MM.1S (cell line): ENCODE measurements around the gene SLC12A7.

Experiments used
- DNase-seq: peaks from one replicate; pipeline ENCODE4 v3.0.0-alpha.2; 2015
- H2AFZ ChIP-seq: fragments of 300-600 bp; sonication (generic); 2 replicates; pipeline ENCODE4 v1.6.0; 2016; ENCODE audit warnings: antibody characterized with exemption, low read length
- H3F3A ChIP-seq: fragments of 300-600 bp; sonication (generic); 2 replicates; pipeline ENCODE4 v1.6.1; 2016; ENCODE audit warnings: mild to moderate bottlenecking, antibody characterized with exemption, low read length, moderate library complexity, mixed read lengths; ENCODE audit not compliant: insufficient read depth
- H3K27ac ChIP-seq: fragments of 300-600 bp; sonication (generic); 2 replicates; pipeline ENCODE4 v1.5.1; 2016; ENCODE audit warnings: mild to moderate bottlenecking, low read length
- H3K27me3 ChIP-seq: fragments of 300-600 bp; sonication (generic); replicated peaks from 2 replicates; pipeline ENCODE4 v1.6.0; 2016; ENCODE audit warnings: low read length; ENCODE audit not compliant: insufficient read depth
- H3K36me3 ChIP-seq: fragments of 300-600 bp; sonication (generic); replicated peaks from 2 replicates; pipeline ENCODE4 v1.6.1; 2016; ENCODE audit warnings: mild to moderate bottlenecking, low read length, mixed read lengths; ENCODE audit not compliant: insufficient read depth
- H3K4me1 ChIP-seq: fragments of 300-600 bp; sonication (generic); 2 replicates; pipeline ENCODE4 v1.6.1; 2016; ENCODE audit warnings: low read length, mixed read lengths
- H3K4me2 ChIP-seq: fragments of 300-600 bp; sonication (generic); 2 replicates; pipeline ENCODE4 v1.6.0; 2016; ENCODE audit warnings: low read depth, low read length
- H3K4me3 ChIP-seq: fragments of 300-600 bp; sonication (generic); 2 replicates; pipeline ENCODE4 v1.5.1; 2016; ENCODE audit warnings: low read length, mixed read lengths
- H3K79me2 ChIP-seq: fragments of 300-600 bp; sonication (generic); 2 replicates; pipeline ENCODE4 v1.6.1; 2016; ENCODE audit warnings: mixed run types, low read length, mixed read lengths
- H3K9ac ChIP-seq: fragments of 300-600 bp; sonication (generic); 2 replicates; pipeline ENCODE4 v1.6.1; 2016; ENCODE audit warnings: low read length, mixed read lengths
- H3K9me2 ChIP-seq: fragments of 300-600 bp; sonication (generic); replicated peaks from 2 replicates; pipeline ENCODE4 v1.6.1; 2016; ENCODE audit warnings: mild to moderate bottlenecking, low read length, mixed read lengths; ENCODE audit not compliant: insufficient read depth
- H3K9me3 ChIP-seq: fragments of 300-600 bp; sonication (generic); replicated peaks from 2 replicates; pipeline ENCODE4 v1.6.1; 2016; ENCODE audit warnings: mild to moderate bottlenecking, low read length, mixed read lengths; ENCODE audit not compliant: insufficient read depth
- H4K20me1 ChIP-seq: fragments of 300-600 bp; sonication (generic); 2 replicates; pipeline ENCODE4 v1.6.1; 2016; ENCODE audit warnings: mild to moderate bottlenecking, low read length, moderate library complexity, mixed read lengths; ENCODE audit not compliant: insufficient read depth
- EZH2 ChIP-seq: fragments of 300-600 bp; sonication (generic); optimal IDR thresholded peaks from 2 replicates; pipeline ENCODE3; 2017; ENCODE audit warnings: low read depth, mild to moderate bottlenecking, antibody characterized with exemption, low read length, mixed read lengths
- EZH2phosphoT487 ChIP-seq: fragments of 300-600 bp; sonication (generic); IDR thresholded peaks from 2 replicates; pipeline ENCODE4 v1.6.1; 2018; ENCODE audit warnings: antibody characterized with exemption, low read length
- TF ChIP-seq, protein P1 (sequence below): fragments of 300-600 bp; sonication (generic); IDR thresholded peaks from 2 replicates; pipeline ENCODE4 v1.5.1; 2016; ENCODE audit warnings: antibody characterized with exemption, low read length, mixed read lengths

SLC12A7 gene

GRCh38 chr5:1021136-1021968 is 90.5 kb downstream of the SLC12A7 start:
- peak overlapping the region; percentile 40; the same call in 1 of the 2 replicates for H3K4me3 ChIP-seq
- H3K4me2 ChIP-seq: peak overlapping the region; percentile 91; the same call in 1 of the 2 replicates
- DNase-seq: peak; percentile 94
- H3K4me1 ChIP-seq: peaks cover 22% of the 10 kb centered on the region
- peaks cover 3% of the 10 kb centered on the region; the same call in 1 of the 2 replicates for H3K27me3 ChIP-seq
- H3K9me2 ChIP-seq: no peaks in the 10 kb centered on the region
- TF ChIP-seq, protein P1, sequence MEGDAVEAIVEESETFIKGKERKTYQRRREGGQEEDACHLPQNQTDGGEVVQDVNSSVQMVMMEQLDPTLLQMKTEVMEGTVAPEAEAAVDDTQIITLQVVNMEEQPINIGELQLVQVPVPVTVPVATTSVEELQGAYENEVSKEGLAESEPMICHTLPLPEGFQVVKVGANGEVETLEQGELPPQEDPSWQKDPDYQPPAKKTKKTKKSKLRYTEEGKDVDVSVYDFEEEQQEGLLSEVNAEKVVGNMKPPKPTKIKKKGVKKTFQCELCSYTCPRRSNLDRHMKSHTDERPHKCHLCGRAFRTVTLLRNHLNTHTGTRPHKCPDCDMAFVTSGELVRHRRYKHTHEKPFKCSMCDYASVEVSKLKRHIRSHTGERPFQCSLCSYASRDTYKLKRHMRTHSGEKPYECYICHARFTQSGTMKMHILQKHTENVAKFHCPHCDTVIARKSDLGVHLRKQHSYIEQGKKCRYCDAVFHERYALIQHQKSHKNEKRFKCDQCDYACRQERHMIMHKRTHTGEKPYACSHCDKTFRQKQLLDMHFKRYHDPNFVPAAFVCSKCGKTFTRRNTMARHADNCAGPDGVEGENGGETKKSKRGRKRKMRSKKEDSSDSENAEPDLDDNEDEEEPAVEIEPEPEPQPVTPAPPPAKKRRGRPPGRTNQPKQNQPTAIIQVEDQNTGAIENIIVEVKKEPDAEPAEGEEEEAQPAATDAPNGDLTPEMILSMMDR: no peak
- TF ChIP-seq EZH2: no peak
- no peak for TF ChIP-seq EZH2phosphoT487
- H3F3A ChIP-seq: peaks cover 21% of the 10 kb centered on the region
- no peaks in the 10 kb centered on the region for H3K36me3 ChIP-seq
- H3K27ac ChIP-seq: peak overlapping the region; percentile 92
- H3K9ac ChIP-seq: peak overlapping the region; percentile 72
- no peaks in the 10 kb centered on the region for H3K9me3 ChIP-seq
- H2AFZ ChIP-seq: 0 out of 2 replicates have a peak overlapping the region, but pooled peaks have one; percentile 33
- H3K79me2 ChIP-seq: peaks cover 39% of the 10 kb centered on the region
- H4K20me1 ChIP-seq: no peaks in the 10 kb centered on the region

GRCh38 chr5:1020452-1020961 is 91.4 kb downstream of the SLC12A7 start:
- Histone ChIP-seq H3K36me3 (no peaks in the 10 kb centered on the region), H3K9me2 (no peaks in the 10 kb centered on the region), H3K4me2 (peak overlapping the region; percentile 91), H3K79me2 (peaks cover 46% of the 10 kb centered on the region), H3K4me3 (peak overlapping the region; percentile 40; the same call in 1 of the 2 replicates), H4K20me1 (no peaks in the 10 kb centered on the region), H3K9me3 (no peaks in the 10 kb centered on the region), H3K9ac (peak overlapping the region; percentile 72), H3K27me3 (peaks cover 3% of the 10 kb centered on the region), H3F3A (peaks cover 21% of the 10 kb centered on the region), H3K27ac (peak overlapping the region; percentile 92), H2AFZ (no peak overlapping the region), H3K4me1 (peaks cover 22% of the 10 kb centered on the region)
- TF ChIP-seq, protein P1: no peak
- TF ChIP-seq EZH2phosphoT487 (no peak), EZH2 (no peak)
- no peak for DNase-seq

- Histone ChIP-seq H3K4me3 (no peak overlapping the region), H3K9me3 (no peaks in the 10 kb centered on the region), H3K27me3 (peaks cover 3% of the 10 kb centered on the region), H4K20me1 (no peaks in the 10 kb centered on the region), H3K27ac (peak overlapping the region; percentile 92; the same call in 1 of the 2 replicates), H3K9ac (no peak overlapping the region), H3K4me1 (peaks cover 22% of the 10 kb centered on the region), H3F3A (peaks cover 21% of the 10 kb centered on the region), H3K9me2 (no peaks in the 10 kb centered on the region), H3K36me3 (no peaks in the 10 kb centered on the region), H3K79me2 (peaks cover 58% of the 10 kb centered on the region), H2AFZ (no peak overlapping the region), H3K4me2 (0 out of 2 replicates have a peak overlapping the region, but pooled peaks have one; percentile 91)
- no peak for DNase-seq
- TF ChIP-seq EZH2 (no peak), EZH2phosphoT487 (no peak)
- TF ChIP-seq, protein P1: no peak
Measured at GRCh38 chr5:1019001-1019905, 92.6 kb downstream of the SLC12A7 start.
